Measurements from ENCODE around the gene FOSL2.

The FOSL2 gene

DNA sequence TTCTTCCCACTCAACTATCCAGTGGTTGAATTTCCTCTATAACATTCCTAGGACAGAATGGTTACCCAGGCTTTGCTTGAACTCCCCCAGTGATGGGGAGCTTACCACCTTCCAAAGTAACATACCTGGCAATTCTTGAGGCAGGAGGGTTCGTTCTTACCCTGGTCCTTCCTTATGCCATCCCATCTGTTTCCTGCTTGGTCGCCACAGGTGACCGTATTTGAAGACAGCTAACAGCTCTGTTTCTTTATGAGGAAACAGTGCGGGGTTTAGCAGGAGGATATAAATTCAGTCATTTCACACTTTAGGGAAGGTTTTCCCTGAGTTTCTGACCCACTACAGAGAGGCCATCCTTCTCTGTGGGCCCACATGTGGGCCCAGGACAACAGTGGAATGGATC lies 42.6 kb downstream of the FOSL2 start:
- DNase-seq = no peak

- no peak for DNase-seq
Observed at GRCh38 chr2:28435814-28436351, 43.2 kb downstream of the FOSL2 start.

- DNase-seq = no peak
Observed at GRCh38 chr2:28436525-28437051, 43.9 kb downstream of the FOSL2 start.

DNA sequence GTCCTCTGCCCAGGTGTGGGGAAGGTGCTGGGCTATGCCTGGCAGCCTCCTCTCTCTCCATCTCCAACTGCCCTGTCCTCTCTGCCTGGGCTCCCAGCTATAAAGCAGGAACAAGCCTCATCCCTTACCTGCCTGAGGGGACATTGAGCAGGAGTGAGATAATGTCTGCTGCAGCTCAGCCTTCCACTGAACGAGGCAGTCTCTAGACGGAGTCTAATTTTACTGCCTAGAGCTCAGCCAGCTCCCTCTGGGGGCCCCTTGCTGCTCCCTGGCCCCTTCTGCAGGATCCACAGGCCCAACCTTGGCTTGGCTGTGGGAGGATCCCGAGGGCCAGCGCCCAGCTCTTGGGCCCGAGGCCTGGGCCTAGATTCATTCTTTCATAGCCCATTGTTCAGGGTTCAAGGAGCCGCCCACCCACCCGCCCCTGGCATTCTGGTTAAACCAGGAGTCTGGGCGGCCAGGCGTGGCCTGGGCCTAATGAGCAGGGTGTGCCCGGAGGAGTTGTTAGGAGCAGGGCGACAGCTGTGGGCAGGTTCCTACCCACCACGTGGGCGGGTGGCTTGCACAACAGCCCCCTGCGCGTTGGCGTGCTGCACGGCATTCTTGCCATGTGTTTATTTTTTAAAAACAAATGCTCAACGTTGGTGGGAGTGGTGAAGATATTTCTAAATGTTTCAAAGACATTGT lies 44.6 kb downstream of the FOSL2 start:
- no peak for DNase-seq

DNA sequence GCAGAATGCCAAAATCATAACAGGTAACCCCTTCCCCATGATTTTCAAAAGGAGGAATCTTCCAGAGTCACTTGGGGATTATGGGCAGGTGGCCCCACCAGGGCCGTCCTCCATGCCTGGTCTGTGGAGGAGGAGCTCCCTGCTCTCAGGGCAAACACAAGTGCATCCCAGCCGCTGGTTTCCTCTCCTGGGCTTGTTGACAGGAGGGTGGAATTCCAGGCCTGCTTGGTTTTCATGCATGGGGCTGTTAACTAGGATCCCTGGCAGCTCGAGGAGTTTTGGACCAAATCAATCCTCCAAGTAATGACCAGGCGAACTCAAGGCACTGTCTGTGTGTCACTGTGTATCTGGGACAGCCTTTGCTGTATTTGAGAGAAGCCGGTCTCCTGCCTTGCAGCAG lies 45.3 kb downstream of the FOSL2 start:
- no peak for DNase-seq

DNA sequence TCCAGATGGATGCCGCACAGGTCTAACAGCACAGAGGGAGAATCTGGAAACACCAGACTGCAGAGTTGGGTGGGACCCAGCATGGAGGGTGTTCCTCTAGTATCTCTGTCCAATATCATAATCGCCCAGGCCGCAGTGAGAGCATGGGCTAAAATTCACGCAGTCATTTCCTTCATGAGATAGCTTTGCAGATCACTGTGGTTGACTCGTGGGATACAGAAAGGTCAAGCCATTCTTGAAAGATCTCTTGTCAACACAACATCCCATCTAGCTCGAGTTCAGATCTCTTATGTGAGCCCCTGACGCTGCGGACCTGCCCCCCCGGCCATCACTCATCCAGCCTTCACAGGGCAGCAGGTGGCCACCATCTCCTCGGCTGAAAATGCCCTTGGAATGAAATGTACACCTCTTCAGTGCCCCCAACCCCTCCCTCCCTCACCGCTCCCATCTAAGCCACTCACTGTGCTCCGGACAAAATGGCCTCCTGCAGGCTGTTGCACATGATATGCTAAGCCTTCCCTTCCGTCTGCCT lies 45.9 kb downstream of the FOSL2 start:
- DNase-seq = no peak

DNA sequence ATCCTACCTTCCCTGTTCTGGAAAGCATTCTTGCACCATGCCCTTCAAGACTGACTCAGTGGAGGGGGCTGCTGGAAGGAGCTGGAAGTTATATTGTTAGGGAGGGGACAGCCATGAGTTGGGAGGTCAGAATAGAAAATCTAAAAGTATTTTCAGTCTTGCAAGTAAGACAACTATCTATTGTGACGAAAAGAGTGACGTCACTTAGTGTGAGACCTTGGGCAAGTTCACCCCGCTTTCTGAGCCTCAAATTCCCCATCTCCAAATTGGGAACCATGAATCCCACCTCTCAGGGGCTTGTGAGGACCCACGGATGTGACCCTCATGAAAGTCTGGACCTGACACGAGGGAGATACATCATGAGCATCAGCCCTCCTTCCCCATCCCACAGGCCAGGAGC lies 46.5 kb downstream of the FOSL2 start:
- no peak for DNase-seq

DNA sequence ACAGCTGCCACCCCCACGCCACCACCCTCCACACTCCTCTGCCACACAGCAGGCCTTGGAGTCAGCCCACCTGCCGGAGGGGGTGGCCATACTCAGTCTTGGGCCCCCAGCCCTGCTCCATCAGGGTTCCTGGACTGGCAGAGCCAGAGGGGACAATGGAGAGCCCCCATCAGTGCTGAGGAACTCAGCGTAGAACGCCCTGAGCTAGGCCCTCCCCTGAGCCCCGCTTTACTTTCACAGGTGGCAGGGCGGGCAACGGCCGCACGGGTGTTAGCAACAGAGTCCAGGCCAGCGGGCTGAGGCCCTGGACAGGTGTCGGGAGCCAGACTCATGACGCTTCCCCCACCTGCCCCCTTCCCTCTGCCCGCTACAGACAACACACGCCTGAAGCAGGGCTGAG lies 47.1 kb downstream of the FOSL2 start:
- DNase-seq = no peak

GRCh38 chr2:28442328-28442727 lies 49.7 kb downstream of the FOSL2 start:
- DNase-seq = no peak

DNA sequence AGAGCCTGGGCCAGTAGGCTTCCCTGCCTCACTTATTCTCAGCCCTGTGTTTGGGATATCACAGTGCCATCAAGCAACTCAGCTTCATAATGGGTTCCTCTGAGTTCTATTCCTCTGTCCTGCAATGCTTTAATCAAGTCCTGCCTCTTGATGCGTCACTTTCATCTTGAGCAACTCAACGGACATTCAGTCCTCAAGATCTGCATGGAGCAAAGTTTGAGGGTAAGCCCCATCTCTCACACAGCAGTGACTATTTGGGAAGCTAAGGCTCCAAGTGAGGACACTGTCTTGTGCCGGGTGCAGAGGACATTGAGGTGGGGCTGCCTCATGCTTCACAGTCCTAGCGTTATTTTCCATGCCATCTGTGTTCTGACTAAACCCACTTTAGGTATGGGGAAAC lies 52.3 kb downstream of the FOSL2 start:
- no peak for DNase-seq

- no peak for DNase-seq
Observed at GRCh38 chr2:28445448-28446258, 53.0 kb downstream of the FOSL2 start.

DNA sequence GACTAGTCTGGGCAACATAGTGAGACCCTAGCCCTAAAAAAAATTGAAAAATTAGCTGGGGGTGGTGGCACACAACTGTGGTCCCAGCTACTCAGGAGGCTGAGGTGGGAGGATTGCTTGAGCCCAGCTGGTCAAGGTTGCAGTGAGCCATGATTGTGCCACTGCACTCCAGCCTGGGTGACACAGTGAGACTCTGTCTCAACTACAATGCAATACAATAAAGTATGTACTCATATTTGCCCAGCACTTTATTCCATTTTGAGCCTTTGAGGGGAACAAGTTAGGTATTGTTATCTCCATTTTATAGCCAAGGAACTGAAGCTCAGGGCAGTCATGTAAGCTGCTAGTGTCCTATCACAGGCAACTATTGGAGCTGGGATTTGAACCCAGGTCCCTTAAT lies 53.9 kb downstream of the FOSL2 start:
- DNase-seq = no peak

GRCh38 chr2:28447086-28447485 lies 54.4 kb downstream of the FOSL2 start:
- DNase-seq = no peak

GRCh38 chr2:28447943-28448792 lies 55.5 kb downstream of the FOSL2 start:
- no peak for DNase-seq

DNA sequence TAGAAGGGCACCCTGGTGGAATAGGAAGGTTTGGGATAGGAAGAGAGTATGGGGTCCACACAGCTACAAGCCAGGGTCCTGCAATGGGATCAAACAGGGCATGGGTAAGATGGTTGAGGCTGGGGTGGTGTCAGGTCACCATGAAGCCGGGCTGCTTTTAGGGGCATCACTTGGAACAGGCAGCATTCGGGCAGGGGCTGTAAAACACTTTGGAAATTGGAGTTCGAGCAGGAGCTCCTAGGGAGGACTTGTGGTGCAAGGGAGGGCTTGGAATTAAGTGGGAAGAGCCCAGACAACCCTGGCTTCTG lies 56.1 kb downstream of the FOSL2 start:
- DNase-seq = no peak

- no peak for DNase-seq
Observed at GRCh38 chr2:28449126-28449487, 56.4 kb downstream of the FOSL2 start.

GRCh38 chr2:28449488-28450395 lies 57.1 kb downstream of the FOSL2 start:
- DNase-seq = no peak

- no peak for DNase-seq
Observed at GRCh38 chr2:28450901-28451565, 58.4 kb downstream of the FOSL2 start.

GRCh38 chr2:28451793-28452533 lies 59.3 kb downstream of the FOSL2 start:
- DNase-seq = no peak

- no peak for DNase-seq
Observed at GRCh38 chr2:28452534-28453081, 60.0 kb downstream of the FOSL2 start.

All from NCI-H774 (cell line).